GM12801 (cell line): Measurements from ENCODE around the gene DGKZ.

Experiments
- CTCF ChIP-seq: IDR thresholded peaks from one replicate; pipeline ENCODE4 v1.5.1; 2011; ENCODE audit warnings: control low read depth; ENCODE audit not compliant: insufficient read length; ENCODE audit errors: extremely low read depth

Gene DGKZ

GRCh38 chr11:46346886-46347636 lies at the start of gene DGKZ:
Gene DGKZ, plus strand, starts transcription at chr11:46347463. Its CDS starts 197 bp downstream, at chr11:46347660.
- no peak for TF ChIP-seq CTCF

GRCh38 chr11:46298699-46299433 lies 48.4 kb upstream of the DGKZ start:
- no peak for TF ChIP-seq CTCF

- no peak for TF ChIP-seq CTCF
Observed at GRCh38 chr11:46299451-46299961, 47.8 kb upstream of the DGKZ start.

GRCh38 chr11:46300270-46300669 lies 47.0 kb upstream of the DGKZ start:
- TF ChIP-seq CTCF: no peak

- TF ChIP-seq CTCF: no peak
Observed at GRCh38 chr11:46302866-46303265, 44.4 kb upstream of the DGKZ start.

- TF ChIP-seq CTCF: no peak
Observed at GRCh38 chr11:46304605-46305179, 42.6 kb upstream of the DGKZ start.

GRCh38 chr11:46305295-46305694 lies 42.0 kb upstream of the DGKZ start:
- TF ChIP-seq CTCF: no peak
